ENCODE results near the gene PRSS23. TPM values are rescaled to one million over a fixed set of nuclear protein-coding genes. Genes with fewer than 3 reads are reported as not detected.
A peak's percentile ranks its signal among the peaks of the same experiment; 100 is the strongest.
"Not testable (repeated sequence)": the region's sequence is repeated elsewhere in the genome, so short reads cannot be mapped to it uniquely, and the experiment has no call there.

Gene PRSS23
- total and polyA plus RNA-seq, 3 experiments from 2014 or later, result 4.0 to 13.3 (median 4.9) TPM

- H3K9me3 ChIP-seq (ENCODE audit: low read length), result no peaks in the 10 kb centered on the region
- no peak overlapping the region for H3K27ac Mint-ChIP-seq
- H3K36me3 Mint-ChIP-seq, result no peaks in the 10 kb centered on the region
- H3K4me1 ChIP-seq (ENCODE audit: insufficient read depth, low read length), result peaks cover 3% of the 10 kb centered on the region
- no peak overlapping the region for H3K4me3 ChIP-seq (ENCODE audit: low read length)
- peaks cover 3 to 6% (median 5%) of the 10 kb centered on the region in 3 donors for H3K4me1 Mint-ChIP-seq
- no peak overlapping the region for H3K4me3 Mint-ChIP-seq
- H3K27me3 ChIP-seq (ENCODE audit: insufficient read depth, low read length, poor library complexity, severe bottlenecking), result no peaks in the 10 kb centered on the region
- no peaks in the 10 kb centered on the region for H3K36me3 ChIP-seq (ENCODE audit: insufficient read depth, low read length)
- H3K27me3 Mint-ChIP-seq, result peaks cover 7 to 11% of the 10 kb centered on the region in 2 donors
- no peaks in the 10 kb centered on the region for H3K9me3 Mint-ChIP-seq
- POLR2A ChIA-PET, result no interaction called here
- CTCF ChIA-PET, result no interaction called here
- H3K27ac ChIP-seq (ENCODE audit: low read depth, low read length), result no peak overlapping the region
- DNase-seq, result no peak
These were observed 11.4 kb downstream of the PRSS23 start for GRCh38 chr11:86811637-86812321.

- no peaks in the 10 kb centered on the region for H3K27me3 ChIP-seq (ENCODE audit: insufficient read depth, low read length, poor library complexity, severe bottlenecking)
- H3K4me1 ChIP-seq (ENCODE audit: insufficient read depth, low read length), result no peaks in the 10 kb centered on the region
- DNase-seq, result no peak
- H3K4me3 Mint-ChIP-seq, result no peak overlapping the region
- H3K36me3 ChIP-seq (ENCODE audit: insufficient read depth, low read length), result no peaks in the 10 kb centered on the region
- no peak overlapping the region for H3K27ac Mint-ChIP-seq
- H3K9me3 Mint-ChIP-seq, result no peaks in the 10 kb centered on the region
- H3K27ac ChIP-seq (ENCODE audit: low read depth, low read length), result no peak overlapping the region
- H3K27me3 Mint-ChIP-seq, result peaks cover 7 to 14% of the 10 kb centered on the region in 2 donors
- no peaks in the 10 kb centered on the region for H3K9me3 ChIP-seq (ENCODE audit: low read length)
- CTCF ChIA-PET, result no interaction called here
- peaks cover 0 to 2% (median 0%) of the 10 kb centered on the region in 3 donors for H3K4me1 Mint-ChIP-seq
- no peak overlapping the region for H3K4me3 ChIP-seq (ENCODE audit: low read length)
- no peaks in the 10 kb centered on the region for H3K36me3 Mint-ChIP-seq
- POLR2A ChIA-PET, result no interaction called here
These were observed 12.0 kb downstream of the PRSS23 start for GRCh38 chr11:86812322-86812670.

GRCh38 chr11:86812981-86813380 lies 12.6 kb downstream of the PRSS23 start:
- POLR2A ChIA-PET, result no interaction called here
- Histone ChIP-seq H3K27me3 (ENCODE audit: insufficient read depth, low read length, poor library complexity, severe bottlenecking) (no peaks in the 10 kb centered on the region), H3K9me3 (ENCODE audit: low read length) (no peaks in the 10 kb centered on the region), H3K27ac (ENCODE audit: low read depth, low read length) (no peak overlapping the region), H3K4me3 (ENCODE audit: low read length) (no peak overlapping the region), H3K36me3 (ENCODE audit: insufficient read depth, low read length) (no peaks in the 10 kb centered on the region), H3K4me1 (ENCODE audit: insufficient read depth, low read length) (no peaks in the 10 kb centered on the region)
- Mint-ChIP-seq H3K9me3 (no peaks in the 10 kb centered on the region), H3K4me1 (no peaks in the 10 kb centered on the region), H3K36me3 (no peaks in the 10 kb centered on the region), H3K27me3 (peaks cover 5 to 15% of the 10 kb centered on the region in 2 donors), H3K4me3 (no peak overlapping the region), H3K27ac (no peak overlapping the region)
- CTCF ChIA-PET, result no interaction called here
- DNase-seq, result no peak

GRCh38 chr11:86814775-86815174 lies 14.4 kb downstream of the PRSS23 start:
- POLR2A ChIA-PET, result no interaction called here
- Mint-ChIP-seq H3K36me3 (no peaks in the 10 kb centered on the region), H3K27me3 (peaks cover 2 to 21% of the 10 kb centered on the region in 2 donors), H3K9me3 (no peaks in the 10 kb centered on the region), H3K4me3 (no peak overlapping the region), H3K27ac (peak overlapping the region in 2 of 8 donors; percentile 24 to 31), H3K4me1 (peaks cover 1 to 7% (median 6%) of the 10 kb centered on the region in 3 donors)
- H3K4me1 ChIP-seq (ENCODE audit: insufficient read depth, low read length), result no peaks in the 10 kb centered on the region
- no peaks in the 10 kb centered on the region for H3K36me3 ChIP-seq (ENCODE audit: insufficient read depth, low read length)
- H3K4me3 ChIP-seq (ENCODE audit: low read length), result no peak overlapping the region
- DNase-seq, result no peak
- H3K27me3 ChIP-seq (ENCODE audit: insufficient read depth, low read length, poor library complexity, severe bottlenecking), result no peaks in the 10 kb centered on the region
- no peaks in the 10 kb centered on the region for H3K9me3 ChIP-seq (ENCODE audit: low read length)
- no peak overlapping the region for H3K27ac ChIP-seq (ENCODE audit: low read depth, low read length)
- CTCF ChIA-PET, result no interaction called here

- no peak for DNase-seq
- no peaks in the 10 kb centered on the region for H3K27me3 ChIP-seq (ENCODE audit: insufficient read depth, low read length, poor library complexity, severe bottlenecking)
- CTCF ChIA-PET, result no interaction called here
- H3K4me1 ChIP-seq (ENCODE audit: insufficient read depth, low read length), result no peaks in the 10 kb centered on the region
- no peaks in the 10 kb centered on the region for H3K36me3 ChIP-seq (ENCODE audit: insufficient read depth, low read length)
- no peak overlapping the region for H3K4me3 Mint-ChIP-seq
- H3K9me3 Mint-ChIP-seq, result no peaks in the 10 kb centered on the region
- no peaks in the 10 kb centered on the region for H3K36me3 Mint-ChIP-seq
- POLR2A ChIA-PET, result no interaction called here
- H3K9me3 ChIP-seq (ENCODE audit: low read length), result no peaks in the 10 kb centered on the region
- H3K4me1 Mint-ChIP-seq, result peaks cover 1 to 7% (median 6%) of the 10 kb centered on the region in 3 donors
- H3K4me3 ChIP-seq (ENCODE audit: low read length), result no peak overlapping the region
- peaks cover 2 to 21% of the 10 kb centered on the region in 2 donors for H3K27me3 Mint-ChIP-seq
- no peak overlapping the region for H3K27ac Mint-ChIP-seq
- H3K27ac ChIP-seq (ENCODE audit: low read depth, low read length), result no peak overlapping the region
These were observed 15.4 kb downstream of the PRSS23 start for GRCh38 chr11:86815726-86816125.

GRCh38 chr11:86816251-86816726 lies 15.9 kb downstream of the PRSS23 start:
- Mint-ChIP-seq H3K4me3 (no peak overlapping the region), H3K27ac (no peak overlapping the region), H3K4me1 (peaks cover 1 to 7% (median 6%) of the 10 kb centered on the region in 3 donors), H3K9me3 (no peaks in the 10 kb centered on the region), H3K27me3 (peaks cover 2 to 21% of the 10 kb centered on the region in 2 donors), H3K36me3 (no peaks in the 10 kb centered on the region)
- ChIA-PET CTCF (no interaction called here), POLR2A (no interaction called here)
- no peak for DNase-seq
- no peak overlapping the region for H3K4me3 ChIP-seq (ENCODE audit: low read length)
- no peaks in the 10 kb centered on the region for H3K9me3 ChIP-seq (ENCODE audit: low read length)
- H3K27me3 ChIP-seq (ENCODE audit: insufficient read depth, low read length, poor library complexity, severe bottlenecking), result no peaks in the 10 kb centered on the region
- H3K27ac ChIP-seq (ENCODE audit: low read depth, low read length), result no peak overlapping the region
- H3K36me3 ChIP-seq (ENCODE audit: insufficient read depth, low read length), result no peaks in the 10 kb centered on the region
- no peaks in the 10 kb centered on the region for H3K4me1 ChIP-seq (ENCODE audit: insufficient read depth, low read length)

GRCh38 chr11:86818462-86819192 lies 18.3 kb downstream of the PRSS23 start:
- Mint-ChIP-seq H3K4me1 (peaks cover 1 to 7% (median 6%) of the 10 kb centered on the region in 3 donors), H3K36me3 (peaks cover 0 to 3% (median 0%) of the 10 kb centered on the region in 3 donors), H3K9me3 (no peaks in the 10 kb centered on the region), H3K4me3 (no peak overlapping the region), H3K27me3 (peaks cover 2 to 21% of the 10 kb centered on the region in 2 donors), H3K27ac (no peak overlapping the region)
- ChIA-PET CTCF (no interaction called here), POLR2A (no interaction called here)
- Histone ChIP-seq H3K4me3 (ENCODE audit: low read length) (no peak overlapping the region), H3K9me3 (ENCODE audit: low read length) (no peaks in the 10 kb centered on the region), H3K4me1 (ENCODE audit: insufficient read depth, low read length) (no peaks in the 10 kb centered on the region), H3K27me3 (ENCODE audit: insufficient read depth, low read length, poor library complexity, severe bottlenecking) (no peaks in the 10 kb centered on the region), H3K27ac (ENCODE audit: low read depth, low read length) (no peak overlapping the region), H3K36me3 (ENCODE audit: insufficient read depth, low read length) (no peaks in the 10 kb centered on the region)
- DNase-seq, result peak in 2 of 5 donors; percentile 24 to 29

GRCh38 chr11:86824139-86824538 lies 23.8 kb downstream of the PRSS23 start:
- H3K36me3 Mint-ChIP-seq, result not testable (repeated sequence)

More at GRCh38 chr11:86824139-86824538, 23.8 kb downstream of the PRSS23 start:
- H3K27ac ChIP-seq (ENCODE audit: low read depth, low read length); POLR2A ChIA-PET; H3K4me3 Mint-ChIP-seq; DNase-seq; H3K27ac Mint-ChIP-seq; H3K4me1 ChIP-seq (ENCODE audit: insufficient read depth, low read length); CTCF ChIA-PET; H3K9me3 Mint-ChIP-seq; H3K4me1 Mint-ChIP-seq; H3K36me3 ChIP-seq (ENCODE audit: insufficient read depth, low read length); H3K27me3 Mint-ChIP-seq; H3K9me3 ChIP-seq (ENCODE audit: low read length); H3K4me3 ChIP-seq (ENCODE audit: low read length); H3K27me3 ChIP-seq (ENCODE audit: insufficient read depth, low read length, poor library complexity, severe bottlenecking): not testable (repeated sequence)

All from CD8-positive, alpha-beta memory T cell (primary cell).